Transverse colon (tissue), 4 donors: ENCODE measurements around the gene GIN1. TPM values are rescaled to one million over a fixed set of nuclear protein-coding genes. Genes with fewer than 3 reads are reported as not detected.

ENCODE experiments used
- DNase-seq: peaks from one replicate; pipeline ENCODE4 v3.0.0-alpha.2; 2019
- H3K27ac ChIP-seq, 4 donors: fragments of 200-600 bp; sonication (generic); 2 replicates each; pipeline ENCODE4 v1.5.1; 2016 to 2018; ENCODE audit warnings: inconsistent platforms in 4 of 4
- H3K27me3 ChIP-seq: fragments of 200-600 bp; sonication (generic); 2 replicates; pipeline ENCODE4 v1.5.1; 2017; ENCODE audit warnings: inconsistent platforms
- H3K36me3 ChIP-seq, 4 donors: fragments of 200-600 bp; sonication (generic); 2 replicates each; pipeline ENCODE4 v1.5.1; 2017 to 2019; ENCODE audit warnings: inconsistent platforms in 4 of 4
- H3K4me1 ChIP-seq, 4 donors: fragments of 200-600 bp; sonication (generic); 2 replicates each; pipeline ENCODE4 v1.5.1; 2017 to 2020; ENCODE audit warnings: inconsistent platforms in 4 of 4
- H3K4me3 ChIP-seq, 4 donors: fragments of 200-600 bp; sonication (generic); 1 replicate in 1 of 4; 2 replicates in 3 of 4; pipeline versions ENCODE4 v1.5.1 to v1.6.1; 2017 to 2019; ENCODE audit warnings: inconsistent platforms in 4 of 4
- H3K9me3 ChIP-seq, 2 donors: fragments of 200-600 bp; sonication (generic); 2 replicates each; pipeline ENCODE4 v1.5.1; 2017 to 2019; ENCODE audit warnings: inconsistent platforms in 2 of 2
- EP300 ChIP-seq: sonication (generic); formaldehyde crosslinking; IDR thresholded peaks from one replicate; pipeline ENCODE4 v1.6.1; 2017; ENCODE audit warnings: antibody characterized with exemption, low read depth
- POLR2A ChIP-seq: fragments of 450-650 bp; IDR thresholded peaks from one replicate; pipeline ENCODE4 v1.6.1; 2016; ENCODE audit warnings: antibody characterized with exemption, mild to moderate bottlenecking, moderate library complexity
- POLR2AphosphoS5 ChIP-seq, 3 donors: sonication (generic); formaldehyde crosslinking; IDR thresholded peaks; one replicate each; pipeline ENCODE4 v1.6.1; 2016; ENCODE audit warnings: antibody characterized with exemption in 3 of 3
- WGBS, 2 donors: methylation state at CpG; one replicate each; pipeline ENCODE4 v1.1.5; 2018; ENCODE audit warnings: low coverage in 1 of 2; 5-methylcytosine and 5-hydroxymethylcytosine counted together
- in situ Hi-C, 4 donors: fragments of 200-750 bp; cut with MboI; loops; one replicate each; pipeline versions ENCODE4 v1.15.0 to v1.15.1; 2017; ENCODE audit warnings: low sequenced_read_pairs in 3 of 4, low pct_ligation_motif_present in 1 of 4, low pct_unique_long_range_greater_than_20kb in 1 of 4
- intact Hi-C: fragments of 100-400 bp; cut with DNase I; formaldehyde crosslinking; loops from one replicate; pipeline ENCODE4 v1.15.1; 2023; ENCODE audit warnings: low total_unique reads
- total RNA-seq, 4 donors: library from RNA; depleted of rRNA; stranded (reverse); fragments of >200 nt; gene quantifications; one replicate each; pipeline ENCODE4 v1.1.0, GENCODE V29; 2016
- TF ChIP-seq, protein P1 (sequence below), 5 experiments: fragments of 200-600 bp in 3 of 5; fragments of 450-650 bp in 2 of 5; sonication (generic) in 3 of 5; IDR thresholded peaks; 1 replicate in 2 of 5; 2 replicates in 3 of 5; pipeline ENCODE4 v1.5.1; 2016 to 2017; ENCODE audit warnings: antibody characterized with exemption in 5 of 5, inconsistent platforms in 3 of 5, mild to moderate bottlenecking in 2 of 5, moderate library complexity in 1 of 5

GIN1 gene
- total RNA-seq, 4 donors from 2014 or later = 6.4 to 8.5 TPM; not detected in 2

DNA sequence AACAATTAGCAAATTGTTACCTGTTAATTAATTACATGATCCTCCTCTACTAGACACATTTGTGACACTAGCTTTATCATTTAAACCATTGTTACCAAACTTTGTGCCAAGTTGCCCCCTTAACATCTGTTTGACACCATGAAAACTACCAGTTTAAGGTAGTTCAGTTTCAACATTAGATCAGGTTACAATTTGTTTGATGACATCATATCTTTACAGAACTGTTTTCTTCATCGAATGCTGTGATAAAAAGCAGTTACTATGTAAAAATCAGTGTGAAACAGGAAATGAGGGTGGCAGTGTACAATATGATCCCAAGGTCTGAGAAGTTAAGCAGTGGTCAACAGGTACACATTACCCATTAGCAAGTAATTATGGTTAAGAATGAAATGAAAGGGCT is 17.7 kb downstream of the GIN1 start:
- H3K27ac ChIP-seq = no peak overlapping the region
- no peak overlapping the region for H3K4me3 ChIP-seq
- no peaks in the 10 kb centered on the region for H3K9me3 ChIP-seq
- WGBS, 2 donors = 75 to 92% methylated on average over 1 of the region's 1 CpG
- in situ Hi-C loops = no loop called here
- no peak for DNase-seq
- TF ChIP-seq POLR2AphosphoS5 (IDR thresholded peaks at IDR 0.05) (no peak), POLR2A (no peak), EP300 (no peak)
- TF ChIP-seq, protein P1, sequence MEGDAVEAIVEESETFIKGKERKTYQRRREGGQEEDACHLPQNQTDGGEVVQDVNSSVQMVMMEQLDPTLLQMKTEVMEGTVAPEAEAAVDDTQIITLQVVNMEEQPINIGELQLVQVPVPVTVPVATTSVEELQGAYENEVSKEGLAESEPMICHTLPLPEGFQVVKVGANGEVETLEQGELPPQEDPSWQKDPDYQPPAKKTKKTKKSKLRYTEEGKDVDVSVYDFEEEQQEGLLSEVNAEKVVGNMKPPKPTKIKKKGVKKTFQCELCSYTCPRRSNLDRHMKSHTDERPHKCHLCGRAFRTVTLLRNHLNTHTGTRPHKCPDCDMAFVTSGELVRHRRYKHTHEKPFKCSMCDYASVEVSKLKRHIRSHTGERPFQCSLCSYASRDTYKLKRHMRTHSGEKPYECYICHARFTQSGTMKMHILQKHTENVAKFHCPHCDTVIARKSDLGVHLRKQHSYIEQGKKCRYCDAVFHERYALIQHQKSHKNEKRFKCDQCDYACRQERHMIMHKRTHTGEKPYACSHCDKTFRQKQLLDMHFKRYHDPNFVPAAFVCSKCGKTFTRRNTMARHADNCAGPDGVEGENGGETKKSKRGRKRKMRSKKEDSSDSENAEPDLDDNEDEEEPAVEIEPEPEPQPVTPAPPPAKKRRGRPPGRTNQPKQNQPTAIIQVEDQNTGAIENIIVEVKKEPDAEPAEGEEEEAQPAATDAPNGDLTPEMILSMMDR (IDR thresholded peaks at IDR 0.05) = no peak
- intact Hi-C loops = no loop called here
- peaks cover 0 to 19% (median 6%) of the 10 kb centered on the region in 4 donors for H3K36me3 ChIP-seq
- H3K27me3 ChIP-seq = no peaks in the 10 kb centered on the region
- H3K4me1 ChIP-seq = no peaks in the 10 kb centered on the region

DNA sequence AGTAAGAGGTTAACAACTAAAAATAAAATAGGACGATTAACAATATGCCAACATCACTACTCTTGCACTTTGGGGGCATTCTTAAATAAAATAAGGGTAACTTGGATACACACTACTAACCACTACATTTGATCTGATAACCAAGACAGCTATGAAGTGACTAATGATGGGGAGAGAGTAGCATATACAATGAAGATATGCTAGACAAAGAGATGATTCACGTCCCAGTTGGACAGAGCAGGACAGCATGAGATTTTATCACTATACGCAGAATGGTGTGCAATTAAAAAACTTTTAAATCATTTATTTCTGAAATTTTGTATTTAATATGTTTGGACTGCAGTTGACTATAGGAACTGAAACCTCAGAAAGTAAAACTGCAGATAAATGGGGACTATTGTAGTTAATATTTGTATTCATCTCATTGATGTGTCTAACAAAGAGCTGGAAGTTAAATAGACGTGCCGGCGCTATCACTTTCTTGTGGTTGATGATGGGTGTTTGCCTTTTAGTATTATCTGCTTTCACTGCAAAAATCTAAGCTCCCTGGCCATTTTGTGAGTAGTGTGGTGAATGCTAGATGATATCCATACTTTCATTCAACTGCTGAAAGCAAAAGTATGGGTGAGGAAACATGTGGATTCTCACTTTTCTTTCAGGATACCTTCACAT is 18.7 kb downstream of the GIN1 start:
- Histone ChIP-seq H3K27ac (no peak overlapping the region), H3K4me1 (no peaks in the 10 kb centered on the region), H3K4me3 (no peak overlapping the region), H3K36me3 (peaks cover 0 to 26% (median 6%) of the 10 kb centered on the region in 4 donors), H3K9me3 (no peaks in the 10 kb centered on the region), H3K27me3 (no peaks in the 10 kb centered on the region)
- in situ Hi-C loops = no loop called here
- intact Hi-C loops = no loop called here
- DNase-seq = no peak
- 90 to 95% methylated on average over 6 of the region's 6 CpGs for WGBS, 2 donors
- TF ChIP-seq POLR2A = no peak
- TF ChIP-seq, protein P1 (IDR thresholded peaks at IDR 0.05) = no peak
- TF ChIP-seq EP300 = no peak

DNA sequence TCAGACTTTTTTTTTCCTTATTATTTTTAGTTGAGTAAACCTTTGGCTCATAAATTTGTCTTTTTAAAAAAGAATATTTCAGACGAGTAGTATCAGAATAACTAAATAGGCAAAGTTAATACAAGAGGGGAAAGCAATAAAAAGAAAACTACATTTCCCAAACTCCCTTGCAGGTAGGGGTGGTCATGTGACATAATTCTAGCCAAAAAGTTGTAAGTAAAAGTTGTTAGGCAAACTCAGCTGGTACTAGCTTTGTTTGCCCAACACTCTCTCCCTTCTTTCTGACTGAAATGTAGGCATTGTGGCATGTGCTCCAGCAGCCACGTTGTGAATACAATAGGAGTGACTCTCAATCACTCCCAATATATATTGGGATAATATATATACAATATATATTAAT is 20.9 kb downstream of the GIN1 start:
- TF ChIP-seq, protein P1 (IDR thresholded peaks at IDR 0.05) = no peak
- TF ChIP-seq EP300 (no peak), POLR2A (no peak), POLR2AphosphoS5 (IDR thresholded peaks at IDR 0.05) (no peak)
- H3K4me1 ChIP-seq = no peaks in the 10 kb centered on the region
- no peaks in the 10 kb centered on the region for H3K9me3 ChIP-seq
- H3K36me3 ChIP-seq = peaks cover 0 to 31% (median 8%) of the 10 kb centered on the region in 4 donors
- intact Hi-C loops = no loop called here
- no peak for DNase-seq
- no peak overlapping the region for H3K4me3 ChIP-seq
- WGBS, 2 donors = 72 to 75% methylated on average over 2 of the region's 2 CpGs
- in situ Hi-C loops = no loop called here
- H3K27ac ChIP-seq = no peak overlapping the region
- no peaks in the 10 kb centered on the region for H3K27me3 ChIP-seq

DNA sequence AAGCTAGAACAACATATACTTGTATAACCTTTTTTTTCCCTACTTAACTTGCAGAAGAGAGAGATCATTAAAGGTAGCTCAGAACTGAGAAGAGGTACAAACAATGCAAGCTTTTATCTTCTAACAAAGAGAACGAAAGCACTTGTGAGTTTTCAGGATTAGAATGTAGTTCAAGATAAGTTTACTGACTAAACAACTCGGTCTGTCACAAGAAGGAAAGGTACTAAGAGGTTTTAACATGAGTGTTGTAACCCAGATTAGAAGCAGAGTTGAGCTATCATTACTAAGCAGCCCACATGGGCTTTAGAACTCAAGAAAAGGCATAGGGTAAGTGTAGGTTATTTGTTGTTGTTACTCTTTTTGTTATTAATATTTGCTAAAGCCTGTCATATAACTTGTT is 25.2 kb downstream of the GIN1 start:
- no peaks in the 10 kb centered on the region for H3K4me1 ChIP-seq
- intact Hi-C loops = no loop called here
- peaks cover 0 to 17% (median 2%) of the 10 kb centered on the region in 4 donors for H3K36me3 ChIP-seq
- TF ChIP-seq POLR2AphosphoS5 (IDR thresholded peaks at IDR 0.05) (no peak), POLR2A (no peak)
- TF ChIP-seq, protein P1 (IDR thresholded peaks at IDR 0.05) = no peak
- DNase-seq = no peak
- no peak overlapping the region for H3K27ac ChIP-seq
- 65 to 79% methylated on average over 2 of the region's 2 CpGs for WGBS, 2 donors
- H3K9me3 ChIP-seq = no peaks in the 10 kb centered on the region
- no peak overlapping the region for H3K4me3 ChIP-seq
- no peaks in the 10 kb centered on the region for H3K27me3 ChIP-seq
- in situ Hi-C loops = no loop called here
